GM12873 (cell line): Measurements from ENCODE around the gene TSPAN3.

ENCODE experiments used
- TF ChIP-seq, protein P1 (sequence below): IDR thresholded peaks from 2 replicates; pipeline ENCODE4 v1.5.1; 2012; ENCODE audit warnings: low read depth, mild to moderate bottlenecking, moderate library complexity, low read length, control low read depth; ENCODE audit not compliant: insufficient read depth; ENCODE audit errors: missing control alignments

TSPAN3 gene

GRCh38 chr15:77035999-77036471, 34.9 kb downstream of the TSPAN3 start:
- TF ChIP-seq, protein P1, sequence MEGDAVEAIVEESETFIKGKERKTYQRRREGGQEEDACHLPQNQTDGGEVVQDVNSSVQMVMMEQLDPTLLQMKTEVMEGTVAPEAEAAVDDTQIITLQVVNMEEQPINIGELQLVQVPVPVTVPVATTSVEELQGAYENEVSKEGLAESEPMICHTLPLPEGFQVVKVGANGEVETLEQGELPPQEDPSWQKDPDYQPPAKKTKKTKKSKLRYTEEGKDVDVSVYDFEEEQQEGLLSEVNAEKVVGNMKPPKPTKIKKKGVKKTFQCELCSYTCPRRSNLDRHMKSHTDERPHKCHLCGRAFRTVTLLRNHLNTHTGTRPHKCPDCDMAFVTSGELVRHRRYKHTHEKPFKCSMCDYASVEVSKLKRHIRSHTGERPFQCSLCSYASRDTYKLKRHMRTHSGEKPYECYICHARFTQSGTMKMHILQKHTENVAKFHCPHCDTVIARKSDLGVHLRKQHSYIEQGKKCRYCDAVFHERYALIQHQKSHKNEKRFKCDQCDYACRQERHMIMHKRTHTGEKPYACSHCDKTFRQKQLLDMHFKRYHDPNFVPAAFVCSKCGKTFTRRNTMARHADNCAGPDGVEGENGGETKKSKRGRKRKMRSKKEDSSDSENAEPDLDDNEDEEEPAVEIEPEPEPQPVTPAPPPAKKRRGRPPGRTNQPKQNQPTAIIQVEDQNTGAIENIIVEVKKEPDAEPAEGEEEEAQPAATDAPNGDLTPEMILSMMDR: no peak

DNA sequence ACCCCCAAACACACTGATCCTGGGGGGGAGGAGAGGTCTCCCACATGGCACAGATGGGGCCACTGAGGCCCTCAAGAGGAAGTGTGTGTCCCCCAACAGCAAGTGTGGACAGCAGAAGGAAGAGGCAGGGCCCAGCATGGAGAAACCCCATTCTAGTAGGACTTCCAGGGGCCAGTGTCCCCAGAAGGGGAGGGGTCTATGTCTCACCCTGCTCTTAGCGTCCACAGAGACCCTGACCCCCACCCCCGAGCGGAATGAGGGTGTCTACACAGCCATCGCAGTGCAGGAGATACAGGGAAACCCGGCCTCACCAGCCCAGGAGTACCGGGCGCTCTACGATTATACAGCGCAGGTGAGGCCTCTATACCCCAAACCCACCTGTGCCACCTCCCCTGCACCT, 35.3 kb downstream of the TSPAN3 start:
- TF ChIP-seq, protein P1: no peak

DNA sequence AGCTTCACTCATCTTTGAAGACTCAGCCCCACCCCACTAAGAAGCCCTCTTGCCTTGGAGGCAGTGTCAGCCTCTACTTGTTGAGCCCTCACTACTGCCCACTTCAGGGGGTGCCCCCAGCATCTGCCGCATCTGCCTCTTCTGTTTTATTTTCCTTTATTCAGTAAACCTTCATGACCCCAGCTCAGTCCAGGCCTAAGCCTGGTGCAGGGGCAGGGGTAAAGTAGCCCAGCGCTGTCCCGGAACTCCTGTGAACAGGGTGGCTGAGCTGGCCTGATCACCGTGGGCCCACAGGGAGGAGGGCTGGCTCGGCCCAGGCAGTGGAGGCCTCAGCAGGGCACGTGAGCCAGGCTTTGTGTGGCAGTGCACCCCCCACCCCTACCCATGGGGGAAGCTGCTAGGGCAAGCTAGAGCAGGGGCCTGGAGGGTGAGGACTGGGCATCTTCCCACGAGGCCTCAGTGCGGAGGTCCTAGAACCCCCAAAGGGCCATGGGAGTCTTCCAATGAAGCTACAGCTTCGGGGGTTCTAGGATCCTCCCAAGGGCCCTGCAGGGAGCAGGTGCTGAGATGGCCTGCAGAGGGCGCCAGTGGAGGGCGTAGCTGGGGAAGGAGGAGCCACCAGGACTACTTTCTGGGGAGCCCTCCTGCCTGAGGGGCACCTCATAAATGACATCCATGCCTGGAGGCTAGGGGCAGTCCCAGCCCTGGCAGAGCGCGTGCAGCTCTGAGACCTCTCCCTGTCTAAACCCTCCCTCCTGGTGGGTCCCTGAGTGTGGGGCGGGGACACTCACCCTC, 36.0 kb downstream of the TSPAN3 start:
- TF ChIP-seq, protein P1: peak; percentile 80

DNA sequence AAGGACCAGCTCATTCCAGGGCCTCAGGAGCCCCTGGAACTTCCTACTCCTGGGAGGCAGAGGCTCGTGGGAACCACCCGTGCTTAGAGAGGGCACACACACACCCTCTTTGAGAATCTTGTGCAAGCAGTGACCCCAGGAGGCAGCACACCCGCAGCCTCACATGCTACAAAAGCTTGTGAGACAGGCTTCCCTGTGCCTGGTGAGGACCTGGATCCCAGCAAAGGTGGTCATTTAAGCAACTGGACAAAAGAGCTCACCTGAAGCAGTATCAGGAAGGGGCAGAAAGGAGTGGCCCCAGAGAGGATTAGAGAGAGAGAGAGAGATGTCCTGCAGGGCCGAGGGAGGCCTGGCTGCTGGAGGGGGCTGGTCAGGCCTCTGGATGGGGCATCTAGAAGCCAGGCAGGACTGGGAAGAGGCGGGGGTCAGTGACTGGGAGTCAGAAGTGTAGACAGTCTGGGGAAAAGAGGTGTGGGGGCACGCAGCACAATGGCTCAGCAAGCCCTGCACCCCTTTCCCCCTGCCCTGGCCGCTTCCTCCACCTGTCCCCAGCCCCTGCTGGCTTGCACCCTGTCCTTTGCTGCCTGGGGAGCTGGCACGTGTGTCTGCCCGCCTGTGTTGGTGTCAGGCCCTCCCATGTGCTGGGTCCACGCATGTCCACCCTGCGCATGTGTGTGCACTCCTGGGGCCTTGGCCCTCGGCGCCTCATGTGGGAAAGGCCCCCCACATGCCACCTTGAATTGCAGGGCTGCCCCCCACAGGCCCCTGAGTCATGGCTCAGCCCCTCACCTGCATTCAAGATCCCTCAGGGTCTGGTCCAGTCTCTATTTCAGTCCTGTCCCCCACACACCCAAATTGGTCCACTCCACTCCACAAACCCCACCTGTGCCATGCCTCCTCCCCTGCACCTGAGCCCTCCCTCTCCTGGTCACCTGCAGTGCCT, 36.9 kb downstream of the TSPAN3 start:
- TF ChIP-seq, protein P1: no peak

- TF ChIP-seq, protein P1: no peak
These were observed 37.5 kb downstream of the TSPAN3 start for GRCh38 chr15:77033417-77033728.

DNA sequence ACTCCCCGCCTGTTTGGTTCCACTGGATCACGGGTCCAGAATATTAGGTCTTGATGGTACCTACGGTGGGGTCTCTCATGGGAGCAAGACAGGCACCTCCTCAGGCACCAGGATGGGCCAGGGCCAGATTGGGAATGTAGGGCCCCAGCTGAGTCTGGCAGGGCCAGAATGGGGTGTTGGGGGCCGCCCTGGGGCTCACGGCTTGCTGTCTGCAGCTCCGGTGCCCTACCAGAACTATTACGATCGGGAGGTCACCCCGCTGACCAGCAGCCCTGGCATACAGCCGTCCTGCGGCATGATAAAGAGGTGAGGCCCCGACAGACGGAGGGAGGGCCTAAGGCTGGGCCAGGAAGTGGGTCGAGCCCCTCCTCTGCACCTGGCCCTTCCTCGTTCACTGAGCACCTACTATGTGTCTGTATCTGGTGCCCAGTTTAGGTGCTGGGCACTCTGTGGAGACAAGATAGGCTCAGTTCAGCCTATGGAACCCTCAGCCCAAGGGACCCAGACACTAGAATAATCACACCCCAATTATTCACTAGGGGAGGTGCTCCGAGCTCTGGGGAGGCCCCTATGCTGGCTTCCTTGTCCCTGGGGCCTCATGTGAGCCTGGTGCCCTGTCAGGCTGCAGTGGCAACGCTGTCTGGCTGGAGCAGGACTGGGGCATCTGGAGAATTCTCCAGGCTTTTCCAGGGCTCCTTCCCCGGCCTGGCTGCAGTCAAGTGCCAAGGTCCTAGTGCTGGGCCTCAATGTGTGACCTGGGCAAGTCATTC, 38.1 kb downstream of the TSPAN3 start:
- TF ChIP-seq, protein P1: no peak
